Activated CD8-positive, alpha-beta memory T cell treated with anti-CD3 and anti-CD28 coated beads for 24 hours (primary cell): Measurements from ENCODE around the gene TNFRSF4.
"Not testable (repeated sequence)": the region's sequence is repeated elsewhere in the genome, so short reads cannot be mapped to it uniquely, and the experiment has no call there.

Experiments
- DNase-seq: peaks from one replicate; pipeline ENCODE4 v3.0.0-alpha.2; 2020

TNFRSF4 gene

GRCh38 chr1:1179983-1180861 lies 33.7 kb downstream of the TNFRSF4 start:
- no peak for DNase-seq

GRCh38 chr1:1179346-1179982 lies 34.5 kb downstream of the TNFRSF4 start:
- DNase-seq: no peak

GRCh38 chr1:1178794-1179331 lies 35.1 kb downstream of the TNFRSF4 start:
- DNase-seq: no peak

DNA sequence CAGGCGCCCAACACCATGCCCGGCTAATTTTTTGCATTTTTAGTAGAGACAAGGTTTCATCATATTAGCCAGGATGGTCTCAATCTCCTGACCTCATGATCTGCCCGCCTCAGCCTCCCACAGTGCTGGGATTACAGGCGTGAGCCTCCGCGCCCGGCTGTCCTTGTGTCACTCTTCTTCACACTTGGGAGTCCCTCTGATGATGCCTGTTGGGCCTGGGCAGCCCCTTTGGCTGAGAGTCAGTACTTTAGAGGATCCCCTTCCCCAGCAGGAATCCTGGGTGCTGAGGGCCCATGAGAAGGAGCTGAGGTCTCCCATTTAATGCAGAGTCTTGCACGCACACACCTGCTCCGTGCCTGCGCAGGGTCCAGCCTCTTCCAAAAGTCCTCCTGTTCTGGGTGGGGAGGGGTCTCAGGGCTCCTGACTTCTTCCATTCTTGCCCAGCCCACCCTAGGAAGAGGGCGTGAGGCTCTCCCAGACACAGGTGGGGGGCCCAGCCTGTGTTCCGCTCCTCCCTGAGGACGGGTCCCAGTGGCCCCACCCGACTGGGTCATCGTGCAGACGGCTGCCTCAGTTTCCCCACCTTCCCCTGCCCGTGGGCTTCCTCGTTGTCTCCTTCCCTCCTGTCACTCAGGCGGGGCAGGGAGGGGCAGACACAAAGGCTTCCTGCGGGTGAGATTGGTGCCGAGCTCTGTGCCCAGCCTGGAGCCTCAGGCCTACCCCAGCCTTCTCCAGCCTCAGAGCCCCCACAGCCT lies 36.3 kb downstream of the TNFRSF4 start:
- no peak for DNase-seq

DNA sequence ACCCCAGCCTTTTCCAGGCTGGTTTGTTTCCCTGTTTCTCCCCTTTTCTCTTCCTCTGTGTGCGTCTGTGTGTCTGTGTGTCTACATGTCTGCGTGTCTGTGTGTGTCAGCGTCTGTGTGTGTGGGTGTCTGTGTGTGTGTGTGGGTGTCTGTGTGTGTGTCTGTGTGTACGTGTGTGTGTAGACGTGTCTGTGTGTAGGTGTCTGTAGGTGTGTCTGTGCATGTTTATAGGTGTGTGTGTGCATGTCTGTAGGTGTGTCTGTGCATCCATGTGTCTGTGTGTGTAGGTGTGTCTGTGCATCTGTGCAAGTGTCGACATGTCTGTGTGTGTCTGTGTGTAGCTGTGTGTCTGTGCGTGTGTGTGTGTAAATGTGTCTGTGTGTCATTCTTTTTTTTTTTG lies 37.0 kb downstream of the TNFRSF4 start:
- DNase-seq: no peak

DNA sequence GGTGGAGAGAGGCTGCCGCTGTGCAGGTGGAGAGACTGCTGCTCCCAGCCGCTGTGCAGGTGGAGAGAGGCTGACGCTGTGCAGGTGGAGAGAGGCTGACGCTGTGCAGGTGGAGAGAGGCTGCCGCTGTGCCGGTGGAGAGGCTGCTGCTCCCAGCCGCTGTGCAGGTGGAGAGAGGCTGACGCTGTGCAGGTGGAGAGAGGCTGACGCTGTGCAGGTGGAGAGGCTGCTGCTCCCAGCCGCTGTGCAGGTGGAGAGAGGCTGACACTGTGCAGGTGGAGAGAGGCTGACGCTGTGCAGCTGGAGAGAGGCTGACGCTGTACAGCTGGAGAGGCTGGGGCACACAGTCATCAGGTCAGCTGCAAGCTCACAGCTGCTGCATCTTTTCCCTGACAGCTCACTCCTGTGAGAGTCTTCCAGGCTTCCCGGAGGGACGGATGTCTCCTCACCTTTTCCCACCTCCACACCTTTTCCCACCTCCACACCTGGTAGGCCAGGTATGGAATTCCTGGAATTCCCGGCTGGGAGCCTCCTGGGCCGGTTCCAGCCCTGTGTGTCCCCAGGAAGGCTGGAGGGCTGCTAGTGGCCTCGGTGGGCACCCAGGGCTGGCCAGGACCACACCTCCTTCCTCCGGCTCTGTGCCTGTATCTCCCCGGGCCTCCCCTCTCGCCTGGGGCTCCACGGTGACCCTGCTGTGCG lies 37.7 kb downstream of the TNFRSF4 start:
- not testable (repeated sequence) for DNase-seq

DNA sequence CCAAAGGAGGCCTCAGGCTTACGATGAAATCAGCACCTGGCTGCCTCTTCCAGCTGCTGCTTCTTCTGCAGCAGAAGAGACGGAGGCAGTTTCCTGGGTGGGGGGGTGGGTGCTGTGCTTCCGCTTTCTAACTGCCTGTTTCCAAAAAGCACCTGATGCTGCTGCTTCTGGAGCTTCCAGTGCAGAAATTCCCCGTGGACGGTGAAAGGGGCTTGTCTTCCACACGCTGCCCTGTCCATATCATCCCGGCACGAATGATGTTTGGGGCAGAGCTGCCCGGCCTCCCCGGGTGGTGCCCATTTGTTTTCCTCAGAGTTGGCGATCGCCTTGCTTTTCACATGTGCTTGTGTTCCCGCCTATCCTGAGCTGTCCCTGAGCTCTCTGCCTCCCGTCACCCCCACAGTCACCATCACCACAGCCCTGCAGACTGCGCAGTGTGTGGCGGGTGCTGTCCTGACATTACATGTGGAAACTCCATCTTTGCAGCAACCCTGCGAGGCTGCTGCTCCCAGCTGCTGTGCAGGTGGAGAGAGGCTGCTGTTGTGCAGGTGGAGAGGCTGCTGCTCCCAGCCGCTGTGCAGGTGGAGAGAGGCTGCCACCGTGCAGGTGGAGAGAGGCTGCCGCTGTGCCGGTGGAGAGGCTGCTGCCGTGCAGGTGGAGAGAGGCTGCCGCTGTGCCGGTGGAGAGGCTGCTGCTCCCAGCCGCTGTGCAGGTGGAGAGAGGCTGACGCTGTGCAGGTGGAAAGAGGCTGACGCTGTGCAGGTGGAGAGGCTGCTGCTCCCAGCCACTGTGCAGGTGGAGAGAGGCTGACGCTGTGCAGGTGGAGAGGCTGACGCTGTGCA lies 38.5 kb downstream of the TNFRSF4 start:
- DNase-seq: no peak

- no peak for DNase-seq
These were observed 40.0 kb downstream of the TNFRSF4 start, which contains the start of gene TTLL10 for GRCh38 chr1:1173793-1174415. TSS of gene TTLL10 (plus strand) at chr1:1173880. CDS start at chr1:1179216, 5,336 bp downstream.

GRCh38 chr1:1173061-1173792 lies 40.7 kb downstream of the TNFRSF4 start:
- DNase-seq: no peak

DNA sequence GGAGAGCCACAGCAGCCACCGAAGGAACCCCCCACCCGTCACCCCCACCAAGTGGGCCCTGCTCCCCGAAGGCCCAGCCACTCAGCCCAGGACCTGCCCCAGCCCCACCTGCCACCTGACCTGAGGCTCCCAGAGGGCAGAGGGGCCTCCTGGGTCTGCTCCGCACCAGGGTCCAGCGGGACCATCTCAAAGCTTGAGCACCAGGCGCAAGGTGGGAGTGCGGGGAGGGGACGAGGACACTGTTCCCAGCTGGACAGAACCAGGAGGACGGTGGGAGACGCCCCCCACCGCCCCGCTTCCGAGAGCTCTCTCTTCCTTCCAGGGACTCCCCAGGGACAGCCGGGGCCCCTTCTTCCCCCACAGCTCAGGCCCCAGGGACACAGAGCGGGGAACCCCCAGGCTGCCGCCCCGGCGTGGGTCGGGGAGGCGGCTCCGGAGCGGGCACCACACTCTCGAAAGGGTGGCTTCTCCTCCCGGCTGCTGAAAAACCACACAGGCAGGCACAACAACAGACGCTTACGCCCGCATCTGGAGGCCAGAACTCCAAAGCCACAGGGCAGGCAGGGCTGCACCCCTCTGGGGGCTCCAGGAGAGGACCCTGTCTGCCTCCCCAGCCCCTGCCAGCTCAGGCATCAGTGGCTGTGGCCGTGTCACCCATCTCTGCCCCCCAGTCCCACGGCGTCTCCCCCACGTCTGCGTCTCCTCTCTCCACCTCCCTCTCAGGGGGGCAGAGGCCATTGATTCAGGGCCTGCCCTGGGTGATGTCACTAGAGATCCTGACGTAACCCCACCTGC lies 42.2 kb downstream of the TNFRSF4 start:
- peak; percentile 71 for DNase-seq

- no peak for DNase-seq
These were observed 42.8 kb downstream of the TNFRSF4 start for GRCh38 chr1:1171161-1171545.

- no peak for DNase-seq
These were observed 43.5 kb downstream of the TNFRSF4 start for GRCh38 chr1:1170215-1171091.

GRCh38 chr1:1169429-1170214 lies 44.3 kb downstream of the TNFRSF4 start:
- no peak for DNase-seq

GRCh38 chr1:1168451-1169411 lies 45.2 kb downstream of the TNFRSF4 start:
- no peak for DNase-seq

DNA sequence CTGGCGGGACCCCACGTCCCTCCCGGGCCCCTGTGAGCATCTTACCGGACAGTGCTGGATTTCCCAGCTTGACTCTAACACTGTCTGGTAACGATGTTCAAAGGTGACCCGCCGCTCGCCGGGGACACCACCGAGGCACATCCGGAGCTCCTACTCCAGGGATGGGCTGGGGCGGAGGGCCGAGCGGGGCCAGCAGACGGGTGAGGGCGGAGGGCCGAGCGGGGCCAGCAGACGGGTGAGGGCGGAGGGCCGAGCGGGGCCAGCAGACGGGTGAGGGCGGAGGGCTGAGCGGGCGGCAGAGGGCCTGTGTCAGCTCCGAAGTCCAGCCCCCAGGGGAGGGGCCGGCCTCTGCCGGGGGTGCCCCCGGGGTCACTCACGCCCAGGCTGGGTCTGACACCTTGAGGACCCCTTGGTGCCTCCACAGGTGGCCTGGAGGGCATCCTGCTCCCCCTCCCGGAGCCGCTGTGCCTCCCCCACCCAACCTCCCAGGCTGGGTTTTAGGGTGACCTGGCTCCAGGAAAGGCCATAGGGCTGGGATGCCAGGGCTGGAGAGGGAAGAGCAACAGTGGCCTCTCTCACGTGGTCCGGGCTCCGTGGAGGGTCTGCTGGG lies 46.0 kb downstream of the TNFRSF4 start:
- DNase-seq: no peak

DNA sequence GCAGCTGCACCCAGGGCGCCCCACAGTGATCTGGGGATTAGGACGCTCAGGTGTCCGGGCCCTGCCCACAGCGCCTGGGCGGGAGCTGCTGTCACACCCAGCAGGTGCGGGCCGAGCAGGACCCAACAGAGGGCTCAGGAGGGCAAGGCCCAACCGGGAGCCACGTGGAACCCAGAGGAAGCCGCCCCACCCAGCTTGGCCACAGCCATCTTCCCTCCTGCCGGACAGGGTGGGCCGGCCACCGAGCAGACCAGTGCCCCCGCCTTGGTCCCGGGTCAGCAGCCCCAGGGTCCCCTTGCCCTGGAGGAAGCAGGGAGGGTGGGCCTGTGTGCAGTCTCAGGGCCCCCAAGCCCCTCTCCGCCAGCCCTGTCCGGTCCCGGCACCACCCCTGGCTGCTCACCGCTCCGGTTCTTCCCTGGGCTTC lies 46.5 kb downstream of the TNFRSF4 start:
- DNase-seq: no peak
